SK-N-SH (cell line): ENCODE data around the gene ZCWPW2. TPM values are rescaled to one million over a fixed set of nuclear protein-coding genes. Genes with fewer than 3 reads are reported as not detected.

Experiments
- CTCF ChIA-PET: fragments of 300-600, 350-600 bp; formaldehyde crosslinking; extraction: SDS; loops from one replicate; lab custom pipeline; 2021; lab: Yijun Ruan, JAX
- POLR2A ChIA-PET: fragments of 350-600 bp; sonication (Branson Sonifier 250); formaldehyde crosslinking; extraction: SDS; loops from one replicate; lab custom pipeline; 2020; ENCODE audit warnings: antibody characterized with exemption, inconsistent platforms; lab: Yijun Ruan, JAX
- DNase-seq: peaks from one replicate; pipeline ENCODE4 v3.0.0; 2012
- H2AFZ ChIP-seq: fragments of 200-600 bp; sonication (generic); 2 replicates; pipeline ENCODE4 v1.8.1; 2016; ENCODE audit warnings: antibody characterized with exemption, mild to moderate bottlenecking, low read depth
- H3F3A ChIP-seq: fragments of 200-600 bp; sonication (generic); replicated peaks from 2 replicates; pipeline ENCODE3; 2016; ENCODE audit warnings: antibody characterized with exemption, mild to moderate bottlenecking; ENCODE audit not compliant: insufficient read depth
- H3K27ac ChIP-seq, 2 experiments: fragments of 200-500 bp in 1 of 2; fragments of 200-600 bp in 1 of 2; sonication (Bioruptor generic) in 1 of 2; sonication (generic), shearing (Covaris generic) in 1 of 2; 2 replicates each; pipeline versions ENCODE4 v1.5.1 to v1.6.1; 2014 to 2016; ENCODE audit warnings: low read depth in 2 of 2, inconsistent platforms in 1 of 2, low read length in 1 of 2, mild to moderate bottlenecking in 1 of 2, mixed read lengths in 1 of 2
- H3K27me3 ChIP-seq: fragments of 200-600 bp; sonication (generic), shearing (Covaris generic); 2 replicates; pipeline ENCODE4 v1.6.1; 2016; ENCODE audit warnings: mixed run types; ENCODE audit not compliant: insufficient read depth
- H3K36me3 ChIP-seq, 2 experiments: fragments of 200-500 bp in 1 of 2; fragments of 200-600 bp in 1 of 2; sonication (Bioruptor generic) in 1 of 2; sonication (generic) in 1 of 2; replicated peaks in 1 of 2; 2 replicates each; pipeline versions ENCODE3 to v1.5.1; 2014 to 2016; ENCODE audit warnings: low read length in 1 of 2, mild to moderate bottlenecking in 1 of 2; ENCODE audit not compliant: insufficient read depth in 2 of 2, control insufficient read depth in 1 of 2
- H3K4me1 ChIP-seq, 2 experiments: fragments of 200-500 bp in 1 of 2; fragments of 200-600 bp in 1 of 2; sonication (Bioruptor generic) in 1 of 2; sonication (generic), shearing (Covaris generic) in 1 of 2; 2 replicates each; pipeline versions ENCODE4 v1.5.1 to v1.6.1; 2014 to 2016; ENCODE audit warnings: low read depth in 1 of 2, low read length in 1 of 2, mixed run types in 1 of 2; ENCODE audit not compliant: insufficient read depth in 2 of 2, control insufficient read depth in 1 of 2
- H3K4me2 ChIP-seq: fragments of 200-600 bp; sonication (generic), shearing (Covaris generic); 2 replicates; pipeline ENCODE4 v1.6.1; 2017; ENCODE audit warnings: mixed run types
- H3K4me3 ChIP-seq, 2 experiments: fragments of 200-500 bp in 1 of 2; fragments of 200-600 bp in 1 of 2; sonication (Bioruptor generic) in 1 of 2; sonication (generic), shearing (Covaris generic) in 1 of 2; 2 replicates each; pipeline versions ENCODE4 v1.5.1 to v1.8.1; 2014 to 2016; ENCODE audit warnings: low read depth in 2 of 2, inconsistent platforms in 1 of 2, low read length in 1 of 2, mild to moderate bottlenecking in 1 of 2, mixed read lengths in 1 of 2, moderate library complexity in 1 of 2
- H3K79me2 ChIP-seq: fragments of 200-600 bp; sonication (generic); 2 replicates; pipeline ENCODE4 v1.8.1; 2017; ENCODE audit warnings: mild to moderate bottlenecking; ENCODE audit not compliant: insufficient read depth
- H3K9ac ChIP-seq: fragments of 200-600 bp; sonication (generic); 2 replicates; pipeline ENCODE4 v1.6.1; 2017; ENCODE audit warnings: mixed run types
- H3K9me2 ChIP-seq: fragments of 200-600 bp; sonication (generic); 2 replicates; pipeline ENCODE4 v1.6.1; 2017; ENCODE audit warnings: mixed run types
- H3K9me3 ChIP-seq: fragments of 200-600 bp; sonication (generic); 2 replicates; pipeline ENCODE4 v1.6.1; 2017; ENCODE audit warnings: mixed run types, mild to moderate bottlenecking, moderate library complexity
- H4K20me1 ChIP-seq: fragments of 200-600 bp; sonication (generic); 2 replicates; pipeline ENCODE4 v1.6.1; 2017; ENCODE audit warnings: mild to moderate bottlenecking, mixed run types; ENCODE audit not compliant: insufficient read depth
- ELF1 ChIP-seq: IDR thresholded peaks from 2 replicates; pipeline ENCODE4 v1.4.0; 2012
- FOSL2 ChIP-seq: IDR thresholded peaks from 2 replicates; pipeline ENCODE4 v1.4.0; 2012; ENCODE audit warnings: low read depth, mild to moderate bottlenecking, moderate library complexity, borderline replicate concordance
- FOXM1 ChIP-seq: IDR thresholded peaks from 2 replicates; pipeline ENCODE4 v1.4.0; 2012; ENCODE audit warnings: low read depth, mild to moderate bottlenecking
- GATA2 ChIP-seq: sonication (generic); formaldehyde crosslinking; IDR thresholded peaks from 2 replicates; pipeline ENCODE4 v1.5.0; 2020; ENCODE audit warnings: mild to moderate bottlenecking, missing genetic modification reagents
- IRF3 ChIP-seq: fragments of 150-350 bp; IDR thresholded peaks from 2 replicates; pipeline ENCODE4 v1.6.1; 2016; ENCODE audit warnings: mild to moderate bottlenecking, low read depth, low read length
- MEF2A ChIP-seq: IDR thresholded peaks from 2 replicates; pipeline ENCODE4 v1.4.0; 2012; ENCODE audit warnings: low read depth, borderline replicate concordance
- REST ChIP-seq: IDR thresholded peaks from 2 replicates; pipeline ENCODE4 v1.6.1; 2012; ENCODE audit warnings: mild to moderate bottlenecking, low read depth, low read length, moderate library complexity
- SMC3 ChIP-seq: IDR thresholded peaks from 2 replicates; pipeline ENCODE4 v1.6.1; 2012; ENCODE audit warnings: low read depth, low read length, improper control_type of control experiment
- TEAD4 ChIP-seq: IDR thresholded peaks from 2 replicates; pipeline ENCODE4 v1.4.0; 2012; ENCODE audit warnings: mild to moderate bottlenecking, borderline replicate concordance; ENCODE audit not compliant: insufficient read depth
- ZBTB33 ChIP-seq: IDR thresholded peaks from 2 replicates; pipeline ENCODE4 v1.4.0; 2012; ENCODE audit warnings: low read depth, borderline replicate concordance
- WGBS: methylation state at CpG from one replicate; pipeline ENCODE4 v1.1.6; 2017; ENCODE audit warnings: low lambda C conversion rate; 5-methylcytosine and 5-hydroxymethylcytosine counted together
- polyA plus RNA-seq, 3 experiments: library from polyadenylated mRNA; depleted of rRNA; stranded (reverse); fragments of >200 nt; gene quantifications; 2 replicates each; pipeline ENCODE4 v1.2.3, GENCODE V29; 2012
- TF ChIP-seq, protein P1 (sequence below): fragments of 200-600 bp; sonication (generic); IDR thresholded peaks from 2 replicates; pipeline ENCODE4 v1.6.1; 2017; ENCODE audit warnings: antibody characterized with exemption, mild to moderate bottlenecking, moderate library complexity

ZCWPW2 gene
- polyA plus RNA-seq, 1 of the 3 experiments (the other 2 are of a cell fraction), result 0.13 TPM

- no peaks in the 10 kb centered on the region; the same call in 1 of the 2 replicates for H3K9me2 ChIP-seq
- H3K4me1 ChIP-seq, result no peaks in the 10 kb centered on the region
- H3K4me2 ChIP-seq, result no peak overlapping the region
- no peak overlapping the region for H3K9ac ChIP-seq
- no peaks in the 10 kb centered on the region for H3K36me3 ChIP-seq
- H2AFZ ChIP-seq, result no peak overlapping the region
- ChIA-PET CTCF (no interaction called here), POLR2A (no interaction called here)
- H3K9me3 ChIP-seq, result no peaks in the 10 kb centered on the region
- no peaks in the 10 kb centered on the region for H3F3A ChIP-seq
- H3K27ac ChIP-seq, result no peak overlapping the region
- no peaks in the 10 kb centered on the region for H3K79me2 ChIP-seq
- DNase-seq, result no peak
- 60% methylated on average over 5 of the region's 5 CpGs for WGBS
- no peaks in the 10 kb centered on the region for H3K27me3 ChIP-seq
- H3K4me3 ChIP-seq, result no peak overlapping the region
- H4K20me1 ChIP-seq, result no peaks in the 10 kb centered on the region
- no peak for TF ChIP-seq SMC3
- TF ChIP-seq FOSL2, result no peak
These were observed 37.5 kb downstream of the ZCWPW2 start for GRCh38 chr3:28386049-28386448.

DNA sequence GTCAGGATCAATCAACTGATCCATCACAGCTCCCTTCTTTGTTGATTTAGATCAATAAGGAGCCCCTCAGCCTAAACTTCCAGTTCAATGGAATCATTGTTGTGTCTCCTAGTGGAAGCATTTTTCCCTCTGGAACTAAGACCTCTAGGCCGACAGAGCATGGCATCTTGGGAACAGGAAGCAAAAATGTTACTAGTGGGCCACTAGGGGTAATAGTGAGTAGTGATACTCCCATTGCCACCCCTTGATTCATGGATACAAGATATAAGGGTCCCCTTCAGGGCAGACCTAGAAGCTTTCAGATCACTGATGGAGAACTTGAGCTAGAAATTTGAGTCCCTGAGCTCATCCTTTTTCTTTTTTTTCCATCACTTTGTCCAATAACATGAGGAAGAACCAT, 40.5 kb downstream of the ZCWPW2 start:
- no peak for DNase-seq
- Histone ChIP-seq H3K27me3 (no peaks in the 10 kb centered on the region), H3K9me3 (0 out of 2 replicates have a peak, but pooled peaks cover 5% of the 10 kb centered on the region), H3K9me2 (no peaks in the 10 kb centered on the region; the same call in 1 of the 2 replicates), H4K20me1 (no peaks in the 10 kb centered on the region), H2AFZ (no peak overlapping the region), H3K27ac (no peak overlapping the region), H3K4me1 (no peaks in the 10 kb centered on the region), H3K79me2 (no peaks in the 10 kb centered on the region), H3K4me3 (no peak overlapping the region), H3K4me2 (no peak overlapping the region), H3K36me3 (no peaks in the 10 kb centered on the region), H3F3A (no peaks in the 10 kb centered on the region), H3K9ac (no peak overlapping the region)
- CTCF ChIA-PET, result no interaction called here
- 46% methylated on average over 1 of the region's 1 CpG for WGBS
- TF ChIP-seq MEF2A (no peak), TEAD4 (no peak), FOXM1 (no peak), ZBTB33 (no peak), IRF3 (no peak), ELF1 (no peak), REST (no peak), GATA2 (CRISPR knock-in tag) (no peak)
- TF ChIP-seq, protein P1, sequence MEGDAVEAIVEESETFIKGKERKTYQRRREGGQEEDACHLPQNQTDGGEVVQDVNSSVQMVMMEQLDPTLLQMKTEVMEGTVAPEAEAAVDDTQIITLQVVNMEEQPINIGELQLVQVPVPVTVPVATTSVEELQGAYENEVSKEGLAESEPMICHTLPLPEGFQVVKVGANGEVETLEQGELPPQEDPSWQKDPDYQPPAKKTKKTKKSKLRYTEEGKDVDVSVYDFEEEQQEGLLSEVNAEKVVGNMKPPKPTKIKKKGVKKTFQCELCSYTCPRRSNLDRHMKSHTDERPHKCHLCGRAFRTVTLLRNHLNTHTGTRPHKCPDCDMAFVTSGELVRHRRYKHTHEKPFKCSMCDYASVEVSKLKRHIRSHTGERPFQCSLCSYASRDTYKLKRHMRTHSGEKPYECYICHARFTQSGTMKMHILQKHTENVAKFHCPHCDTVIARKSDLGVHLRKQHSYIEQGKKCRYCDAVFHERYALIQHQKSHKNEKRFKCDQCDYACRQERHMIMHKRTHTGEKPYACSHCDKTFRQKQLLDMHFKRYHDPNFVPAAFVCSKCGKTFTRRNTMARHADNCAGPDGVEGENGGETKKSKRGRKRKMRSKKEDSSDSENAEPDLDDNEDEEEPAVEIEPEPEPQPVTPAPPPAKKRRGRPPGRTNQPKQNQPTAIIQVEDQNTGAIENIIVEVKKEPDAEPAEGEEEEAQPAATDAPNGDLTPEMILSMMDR, result no peak
- POLR2A ChIA-PET, result no interaction called here
